ENCODE measurements around the gene DRG2. TPM values are rescaled to one million over a fixed set of nuclear protein-coding genes. Genes with fewer than 3 reads are reported as not detected.

The DRG2 gene
- total and polyA plus RNA-seq, 2 of the 8 experiments (the other 6 are each of a cell fraction or from before 2014, with no cell fraction given): 44.6 to 47.8 TPM

GRCh38 chr17:18101828-18102227, 14.1 kb downstream of the DRG2 start:
- H3K9me3 ChIP-seq (ENCODE audit: insufficient read depth in 2 of 2, low read depth in 1 of 2, low read length in 1 of 2): no peaks in the 10 kb centered on the region
- H3K36me3 ChIP-seq (ENCODE audit: control insufficient read depth in 2 of 4, insufficient read depth in 4 of 4, low read length in 3 of 4): peaks cover 8 to 47% (median 29%) of the 10 kb centered on the region in 4 experiments; a peak in 7 of 8 replicates
- no peak overlapping the region for H2AFZ ChIP-seq (ENCODE audit: low read length)
- no peak overlapping the region for H3K4me3 ChIP-seq (ENCODE audit: extremely low read depth in 1 of 4, insufficient read depth in 2 of 4, low read depth in 3 of 4, low read length in 4 of 4)
- H3K18ac ChIP-seq (ENCODE audit: extremely low read depth, low read length): no peak overlapping the region
- no peaks in the 10 kb centered on the region for H3K79me2 ChIP-seq (ENCODE audit: control insufficient read depth in 1 of 2, insufficient read depth in 2 of 2, low read length in 2 of 2)
- no peak overlapping the region for H3K4ac ChIP-seq (replicated peaks; ENCODE audit: insufficient read length, low read depth, low read length)
- no peak overlapping the region for H2BK15ac ChIP-seq (ENCODE audit: low read length)
- H3K23ac ChIP-seq (ENCODE audit: insufficient read length): no peak overlapping the region
- 90% methylated on average over 8 of the region's 9 CpGs; no CpG with 5 or more reads in 1 of the 2 experiments for WGBS, 2 experiments (ENCODE audit: extremely low coverage in 1 of 2, insufficient coverage in 1 of 2, insufficient read length in 1 of 2, insufficient replicate concordance in 2 of 2, low coverage in 1 of 2, low lambda C conversion rate in 2 of 2, missing lambda C conversion rate in 1 of 2)
- no peak overlapping the region for H3K56ac ChIP-seq (replicated peaks; ENCODE audit: insufficient read length, low read depth, low read length)
- H2AK5ac ChIP-seq (ENCODE audit: low read depth, low read length): no peak overlapping the region
- POLR2A ChIA-PET (ENCODE audit: partially characterized antibody): interaction anchor here (0.9 to 3.7 kb wide), 5 partner anchors 9 to 16 kb away, joined by 3 to 34 read pairs (median 7); partner anchors contain the start of genes DRG2 and MYO15A
- H3K27me3 ChIP-seq (replicated peaks in 1 of 4; ENCODE audit: control insufficient read depth in 3 of 4, extremely low read depth in 1 of 4, insufficient read depth in 3 of 4, low read length in 3 of 4): no peaks in the 10 kb centered on the region
- no peak overlapping the region for H4K5ac ChIP-seq (ENCODE audit: insufficient read length, low read depth, low read length)
- H3K79me1 ChIP-seq (ENCODE audit: low read depth, low read length): no peaks in the 10 kb centered on the region
- no peak for TF ChIP-seq EGR1 (IDR thresholded peaks at IDR 0.05; ENCODE audit: borderline replicate concordance, low read depth, low read length)
- no peak for TF ChIP-seq JUND (IDR thresholded peaks at IDR 0.05; ENCODE audit: low read length)
- no peak for TF ChIP-seq EP300 (IDR thresholded peaks at IDR 0.05; ENCODE audit: borderline replicate concordance in 1 of 2, low read depth in 2 of 2, low read length in 2 of 2)
- TF ChIP-seq BACH1 (IDR thresholded peaks at IDR 0.05; ENCODE audit: low read length): no peak
- H3K23me2 ChIP-seq (ENCODE audit: low read depth, low read length): no peaks in the 10 kb centered on the region
- H3K4me2 ChIP-seq (ENCODE audit: insufficient read depth in 1 of 2, low read depth in 2 of 2, low read length in 2 of 2): no peak overlapping the region
- H2BK120ac ChIP-seq (replicated peaks; ENCODE audit: low read depth, low read length): no peak overlapping the region
- CTCF ChIA-PET (ENCODE audit: partially characterized antibody): interaction anchor here (0.8 to 1.1 kb wide), 2 partner anchors 40 to 206 kb away, joined by 3 to 5 read pairs; no protein-coding TSS in a partner anchor
- no peak for DNase-seq (ENCODE audit: low read depth in 1 of 2, low spot score in 2 of 2)
- H4K91ac ChIP-seq (replicated peaks; ENCODE audit: insufficient read length, low read length): no peak overlapping the region
- H4K20me1 ChIP-seq (replicated peaks in 1 of 2; ENCODE audit: control insufficient read depth in 1 of 2, insufficient read depth in 2 of 2, low read length in 2 of 2): peaks cover 10% of the 10 kb centered on the region in 2 experiments
- no peak overlapping the region for H2BK12ac ChIP-seq (ENCODE audit: low read depth, low read length)
- FAIRE-seq: no peak
- H3K27ac ChIP-seq (ENCODE audit: low read depth, low read length): no peak overlapping the region
- no peak overlapping the region for H2BK20ac ChIP-seq (ENCODE audit: low read length)
- H4K8ac ChIP-seq (ENCODE audit: extremely low read depth, insufficient read depth, low read length): no peak overlapping the region
- H3K14ac ChIP-seq (ENCODE audit: insufficient read length): no peak overlapping the region
- H3K4me1 ChIP-seq (replicated peaks in 1 of 4; ENCODE audit: control insufficient read depth in 3 of 4, insufficient read depth in 4 of 4, low read length in 3 of 4): no peaks in the 10 kb centered on the region
- no peak overlapping the region for H2BK5ac ChIP-seq (ENCODE audit: low read depth, low read length)
- no peak overlapping the region for H3K9ac ChIP-seq (replicated peaks in 1 of 4; ENCODE audit: extremely low read depth in 1 of 4, low read depth in 3 of 4, low read length in 3 of 4)
